Mononuclear cell (primary cell): ENCODE data around the gene ENOX1. TPM values are rescaled to one million over a fixed set of nuclear protein-coding genes. Genes with fewer than 3 reads are reported as not detected.

Experiments used
- H3K27me3 ChIP-seq: 2 replicates; pipeline ENCODE4 v1.6.0; 2011; ENCODE audit warnings: low read length, control low read depth; ENCODE audit not compliant: insufficient read depth
- H3K4me1 ChIP-seq: 2 replicates; pipeline ENCODE4 v1.5.1; 2011; ENCODE audit warnings: mild to moderate bottlenecking, low read length, control low read depth; ENCODE audit not compliant: insufficient read depth
- H3K4me3 ChIP-seq: 2 replicates; pipeline ENCODE4 v1.5.1; 2011; ENCODE audit warnings: mild to moderate bottlenecking, low read length, moderate library complexity
- H3K9me3 ChIP-seq: 2 replicates; pipeline ENCODE4 v1.5.1; 2011; ENCODE audit warnings: low read depth, mild to moderate bottlenecking, control low read depth, low read length
- total RNA-seq: library from RNA; depleted of rRNA; stranded (reverse); fragments of >200 nt; gene quantifications from one replicate; pipeline ENCODE4 v1.2.3, GENCODE V29; 2012

The ENOX1 gene
- total RNA-seq, 1 donor = under 0.01 TPM

DNA sequence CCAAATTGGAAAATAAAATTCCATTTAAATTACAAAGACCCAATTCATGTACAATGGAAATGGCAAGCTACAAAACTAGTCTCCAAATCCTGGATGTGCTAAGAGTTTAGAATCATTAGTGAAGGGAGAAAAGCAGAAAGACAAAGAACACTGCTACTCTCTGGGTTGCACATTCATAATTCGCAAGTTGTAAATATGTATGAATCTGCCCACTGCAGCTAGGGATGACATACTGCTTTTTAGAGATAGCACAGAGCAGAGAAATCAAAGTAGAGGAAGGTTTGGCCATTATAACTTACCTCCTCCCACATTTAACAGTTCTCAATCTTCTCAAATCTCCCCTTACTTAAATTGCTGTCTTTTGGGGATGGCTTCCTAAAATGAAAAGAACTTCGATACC is 231.1 kb downstream of the ENOX1 start:
- H3K27me3 ChIP-seq = no peaks in the 10 kb centered on the region
- no peak overlapping the region for H3K4me3 ChIP-seq
- no peaks in the 10 kb centered on the region for H3K9me3 ChIP-seq
- no peaks in the 10 kb centered on the region for H3K4me1 ChIP-seq

DNA sequence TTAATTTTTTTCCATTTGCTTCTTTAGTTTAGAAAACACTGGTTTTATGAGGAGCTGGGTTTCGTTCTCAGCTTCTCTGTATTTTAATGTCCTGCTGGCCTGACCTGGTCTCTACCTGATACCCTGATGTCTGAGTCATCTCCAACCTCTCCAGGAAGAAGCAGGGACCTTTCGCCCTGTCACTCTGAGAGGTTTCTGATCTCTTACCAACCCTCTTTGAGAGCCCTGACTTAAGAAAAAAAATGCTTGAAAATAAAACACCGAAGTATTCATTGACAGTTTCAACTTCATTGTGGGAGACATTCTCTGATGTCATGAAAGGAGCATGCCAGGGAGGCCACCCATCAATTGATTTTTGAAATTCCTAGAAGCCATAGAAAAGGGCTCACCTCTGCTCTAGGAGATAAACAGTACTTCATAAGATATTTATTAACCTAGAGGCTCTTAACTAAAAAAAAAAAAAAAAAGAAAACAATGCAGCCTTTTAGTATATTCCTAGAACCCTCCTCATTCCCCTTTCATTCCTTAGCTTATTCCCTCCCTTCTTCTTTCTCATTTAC is 234.8 kb downstream of the ENOX1 start:
- Histone ChIP-seq H3K9me3 (no peaks in the 10 kb centered on the region), H3K27me3 (no peaks in the 10 kb centered on the region), H3K4me1 (no peaks in the 10 kb centered on the region), H3K4me3 (no peak overlapping the region)

DNA sequence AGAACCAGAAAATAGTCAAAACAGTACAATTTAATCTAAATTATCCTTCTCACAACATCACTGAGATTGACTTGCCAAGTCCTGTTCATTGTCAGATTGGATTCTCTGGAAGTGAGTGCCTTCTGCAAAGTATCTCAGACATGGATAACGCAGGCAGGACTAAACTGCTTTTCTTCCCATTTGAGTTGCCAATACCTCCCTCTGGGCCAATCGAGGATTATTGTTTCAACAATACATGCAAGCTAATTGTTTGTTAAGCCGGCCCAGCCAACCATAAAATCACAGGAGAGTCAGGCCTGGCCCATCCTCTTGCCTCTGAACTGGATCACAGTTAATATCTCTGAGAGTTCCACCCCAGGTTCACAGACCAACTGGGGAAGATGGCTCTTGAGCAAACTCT is 240.0 kb downstream of the ENOX1 start:
- Histone ChIP-seq H3K4me1 (no peaks in the 10 kb centered on the region), H3K4me3 (no peak overlapping the region), H3K9me3 (no peaks in the 10 kb centered on the region), H3K27me3 (no peaks in the 10 kb centered on the region)

DNA sequence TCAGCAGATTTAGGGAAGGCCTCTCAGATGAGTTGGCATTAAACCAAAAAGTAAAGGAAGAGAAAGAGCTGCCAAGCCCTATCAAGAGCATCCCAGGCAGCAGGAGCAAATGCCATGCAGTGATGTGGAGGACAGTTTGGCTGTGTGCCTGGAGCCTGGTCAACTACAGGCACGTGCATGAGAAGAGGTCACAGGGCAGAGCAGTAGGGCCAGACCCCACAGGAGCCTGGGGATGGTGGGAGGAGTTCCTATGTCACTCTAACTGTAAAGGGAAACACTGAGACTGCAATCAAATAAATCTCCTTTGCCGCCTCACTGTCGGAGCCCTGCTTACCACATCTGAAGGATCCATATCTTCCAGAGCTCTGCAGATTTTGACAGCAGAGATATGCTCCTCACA is 240.5 kb downstream of the ENOX1 start:
- no peaks in the 10 kb centered on the region for H3K27me3 ChIP-seq
- H3K4me3 ChIP-seq = no peak overlapping the region
- no peaks in the 10 kb centered on the region for H3K9me3 ChIP-seq
- no peaks in the 10 kb centered on the region for H3K4me1 ChIP-seq

GRCh38 chr13:43545317-43545874 is 241.4 kb downstream of the ENOX1 start:
- Histone ChIP-seq H3K27me3 (no peaks in the 10 kb centered on the region), H3K4me1 (no peaks in the 10 kb centered on the region)

DNA sequence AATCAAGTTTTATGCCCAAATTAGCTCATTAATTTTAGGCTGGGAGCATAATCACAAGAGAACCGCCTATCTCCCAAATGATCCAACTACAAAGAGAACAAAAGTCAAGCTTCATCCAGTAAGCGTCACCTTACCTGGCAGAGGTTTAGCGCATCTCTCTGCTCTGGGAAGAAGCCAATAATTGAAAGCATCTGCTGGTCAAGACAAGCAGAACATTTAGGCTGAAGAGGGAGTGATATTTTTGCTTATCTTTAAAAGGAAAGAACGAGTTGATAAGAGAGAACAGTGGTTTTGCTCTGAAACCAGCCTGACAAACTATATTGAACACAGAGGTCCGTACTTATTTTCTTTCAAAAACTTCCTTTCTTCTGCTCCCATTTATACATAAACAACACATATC is 242.1 kb downstream of the ENOX1 start:
- H3K27me3 ChIP-seq = no peaks in the 10 kb centered on the region
- no peaks in the 10 kb centered on the region for H3K4me1 ChIP-seq
- no peak overlapping the region for H3K4me3 ChIP-seq
- H3K9me3 ChIP-seq = no peaks in the 10 kb centered on the region

More at GRCh38 chr13:43545317-43545874, 241.4 kb downstream of the ENOX1 start:
- Histone ChIP-seq H3K9me3 (no peaks in the 10 kb centered on the region), H3K4me3 (no peak overlapping the region)

GRCh38 chr13:43544011-43544410 is 242.8 kb downstream of the ENOX1 start:
- Histone ChIP-seq H3K4me3 (no peak overlapping the region), H3K4me1 (no peaks in the 10 kb centered on the region), H3K9me3 (no peaks in the 10 kb centered on the region), H3K27me3 (no peaks in the 10 kb centered on the region)

- H3K9me3 ChIP-seq = no peaks in the 10 kb centered on the region
- no peaks in the 10 kb centered on the region for H3K27me3 ChIP-seq
- no peaks in the 10 kb centered on the region for H3K4me1 ChIP-seq
- H3K4me3 ChIP-seq = no peak overlapping the region
Observed at GRCh38 chr13:43543331-43543730, 243.4 kb downstream of the ENOX1 start.

DNA sequence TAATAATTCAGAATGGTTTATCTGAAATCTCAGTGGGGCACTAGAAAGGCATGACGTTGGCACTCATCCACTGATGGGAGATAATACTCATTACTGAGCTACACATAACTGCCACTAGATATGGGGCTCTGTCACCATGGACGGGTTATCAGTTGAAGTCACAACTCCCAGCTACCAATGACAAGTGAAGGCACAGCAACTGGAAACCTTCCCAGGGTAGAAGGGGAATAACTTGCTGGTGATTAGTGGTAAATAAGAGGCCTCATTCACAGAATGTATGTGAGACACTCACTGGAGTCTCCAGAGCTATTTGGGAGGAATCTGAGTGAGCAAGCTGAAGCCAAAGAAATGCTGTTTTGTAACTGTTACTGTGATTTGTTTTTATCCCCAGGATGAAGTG is 249.6 kb downstream of the ENOX1 start:
- Histone ChIP-seq H3K4me3 (no peak overlapping the region), H3K27me3 (no peaks in the 10 kb centered on the region), H3K4me1 (no peaks in the 10 kb centered on the region), H3K9me3 (no peaks in the 10 kb centered on the region)

- Histone ChIP-seq H3K4me1 (no peaks in the 10 kb centered on the region), H3K27me3 (no peaks in the 10 kb centered on the region), H3K4me3 (no peak overlapping the region), H3K9me3 (no peaks in the 10 kb centered on the region)
Observed at GRCh38 chr13:43529796-43530195, 257.0 kb downstream of the ENOX1 start.

- H3K9me3 ChIP-seq = no peaks in the 10 kb centered on the region
- H3K27me3 ChIP-seq = no peaks in the 10 kb centered on the region
- no peaks in the 10 kb centered on the region for H3K4me1 ChIP-seq
- H3K4me3 ChIP-seq = no peak overlapping the region
Observed at GRCh38 chr13:43528992-43529391, 257.8 kb downstream of the ENOX1 start.

DNA sequence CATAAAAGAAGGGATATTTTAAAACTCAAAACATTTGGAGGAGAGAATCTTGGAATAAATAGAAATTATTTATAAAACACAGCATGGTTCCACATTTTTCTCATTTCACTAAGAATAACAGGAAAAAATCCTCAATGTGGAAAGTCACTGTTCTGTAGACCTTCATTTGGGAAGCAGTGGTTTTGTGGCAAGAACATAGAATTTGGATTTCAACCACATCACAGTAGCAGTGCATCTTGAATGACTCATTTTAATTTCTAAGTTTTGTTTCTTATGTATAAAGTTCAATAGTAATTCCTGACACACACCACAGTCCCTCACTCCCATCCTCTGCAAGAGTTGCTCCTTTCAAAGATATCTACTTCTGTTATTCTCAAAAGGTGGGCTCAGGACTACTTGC is 264.0 kb downstream of the ENOX1 start:
- Histone ChIP-seq H3K9me3 (no peaks in the 10 kb centered on the region), H3K27me3 (no peaks in the 10 kb centered on the region), H3K4me3 (no peak overlapping the region), H3K4me1 (no peaks in the 10 kb centered on the region)

- no peak overlapping the region for H3K4me3 ChIP-seq
- H3K4me1 ChIP-seq = no peaks in the 10 kb centered on the region
- no peaks in the 10 kb centered on the region for H3K9me3 ChIP-seq
- H3K27me3 ChIP-seq = no peaks in the 10 kb centered on the region
Observed at GRCh38 chr13:43520351-43520750, 266.4 kb downstream of the ENOX1 start.

DNA sequence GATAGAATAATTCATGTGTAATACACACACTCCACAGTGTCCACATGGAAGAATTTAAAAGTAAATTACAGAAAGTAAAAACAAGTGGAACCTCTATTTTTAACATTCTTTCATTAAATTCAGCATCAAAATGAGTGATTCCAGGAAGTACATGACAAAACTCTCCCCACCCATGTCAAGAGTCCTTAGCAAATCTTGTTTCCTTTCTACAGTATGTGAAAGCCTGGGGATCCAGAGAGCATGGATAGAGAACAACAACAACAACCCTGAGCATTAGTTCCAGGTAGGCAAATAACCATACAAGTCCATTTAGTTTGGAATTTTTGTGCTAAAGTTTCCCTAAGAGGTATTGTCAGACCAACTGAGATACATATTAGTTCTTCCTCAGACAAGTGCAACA is 267.9 kb downstream of the ENOX1 start:
- no peak overlapping the region for H3K4me3 ChIP-seq
- H3K9me3 ChIP-seq = no peaks in the 10 kb centered on the region
- H3K27me3 ChIP-seq = no peaks in the 10 kb centered on the region
- no peaks in the 10 kb centered on the region for H3K4me1 ChIP-seq

DNA sequence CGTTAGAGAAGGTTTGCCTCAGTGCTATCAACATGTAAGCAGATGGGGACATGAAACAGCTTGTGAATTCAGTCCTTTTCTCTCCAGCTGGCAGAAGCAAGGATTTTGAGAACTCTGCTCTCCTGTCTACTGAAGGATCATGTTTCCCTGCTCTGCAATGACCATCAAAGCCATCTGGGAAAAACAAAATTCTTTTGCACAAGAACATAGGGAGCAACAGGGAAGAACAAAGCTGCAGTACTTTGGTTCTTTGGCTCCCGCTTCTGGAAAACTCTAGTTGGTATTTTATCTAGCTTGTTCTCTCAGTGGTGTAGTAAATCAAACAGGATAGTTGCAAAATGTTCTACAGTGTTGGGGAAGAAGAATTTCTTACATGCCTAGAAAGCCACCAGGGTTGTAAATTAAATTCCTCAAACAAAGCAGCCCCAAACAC is 270.4 kb downstream of the ENOX1 start:
- H3K27me3 ChIP-seq = no peaks in the 10 kb centered on the region
- no peaks in the 10 kb centered on the region for H3K9me3 ChIP-seq
- H3K4me3 ChIP-seq = no peak overlapping the region
- H3K4me1 ChIP-seq = no peaks in the 10 kb centered on the region

- no peaks in the 10 kb centered on the region for H3K9me3 ChIP-seq
- no peaks in the 10 kb centered on the region for H3K4me1 ChIP-seq
- no peaks in the 10 kb centered on the region for H3K27me3 ChIP-seq
- H3K4me3 ChIP-seq = no peak overlapping the region
Observed at GRCh38 chr13:43515531-43515930, 271.2 kb downstream of the ENOX1 start.
